ENCODE data around the gene MFAP3.
"Not testable (repeated sequence)": the region's sequence is repeated elsewhere in the genome, so short reads cannot be mapped to it uniquely, and the experiment has no call there.

Gene MFAP3

DNA sequence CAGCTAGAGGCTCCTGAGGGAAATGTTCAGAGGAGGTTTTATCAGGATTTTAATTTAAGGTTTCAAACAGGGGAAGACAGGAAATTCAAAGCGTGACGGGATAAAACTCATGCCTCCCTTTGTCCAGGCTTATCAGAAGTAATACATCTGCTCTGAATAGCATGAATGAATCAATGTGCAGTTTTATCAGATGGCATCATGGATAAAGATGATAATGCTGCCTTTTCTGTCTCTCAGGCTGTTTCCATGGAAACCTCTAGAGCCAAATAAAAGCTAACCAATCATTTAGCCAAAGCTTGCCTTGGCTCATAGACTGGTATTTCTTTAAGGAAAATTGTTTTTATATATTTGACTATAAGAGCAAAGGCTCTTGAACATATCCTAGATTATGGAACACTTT is 16.4 kb downstream of the MFAP3 start:
- no peak for FAIRE-seq

DNA sequence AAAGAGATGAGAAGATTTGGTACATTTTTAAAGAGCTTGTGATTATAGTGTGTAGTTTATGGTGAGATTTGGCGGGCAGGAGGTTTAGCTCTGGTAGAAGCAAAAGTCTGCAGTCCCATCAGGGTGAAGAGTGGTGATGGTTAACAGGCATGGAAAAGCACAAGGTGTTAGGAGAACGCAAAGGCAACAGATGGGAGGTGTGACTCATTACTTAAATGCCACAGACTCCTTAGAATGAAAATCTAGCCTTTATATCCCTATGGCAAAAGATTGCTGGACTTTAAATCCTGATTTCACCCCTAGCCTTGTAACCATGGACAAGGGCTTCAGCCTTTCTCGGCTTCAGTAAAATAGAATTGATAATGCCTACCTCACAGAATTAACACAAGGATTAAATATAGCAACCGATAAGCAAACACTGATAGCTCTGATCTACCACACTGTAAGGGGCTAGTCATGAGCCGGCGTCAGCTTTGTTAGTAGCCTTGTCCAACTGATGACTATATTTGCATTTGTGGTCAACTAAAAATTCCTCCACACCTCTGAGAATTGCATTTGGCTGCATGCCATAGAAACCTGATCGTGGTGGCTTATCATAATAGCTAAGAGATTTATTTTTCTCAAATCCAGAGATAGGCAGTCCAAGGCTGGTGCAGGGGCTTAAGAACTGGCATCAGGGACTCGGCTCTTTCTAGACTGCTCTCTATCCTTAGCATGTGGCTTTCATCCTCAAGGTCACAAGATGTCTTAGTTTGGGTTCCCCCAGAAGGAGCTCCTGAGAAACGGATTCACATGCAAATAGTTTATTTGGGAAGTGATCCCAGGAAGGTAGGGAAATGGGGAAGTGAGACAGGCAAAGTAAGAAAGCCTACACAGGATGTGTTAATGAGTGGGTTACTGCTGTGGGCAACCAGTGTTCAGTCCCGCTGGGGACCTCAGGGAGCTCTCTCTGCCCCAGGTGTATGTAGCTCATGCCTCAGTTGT is 19.6 kb downstream of the MFAP3 start:
- FAIRE-seq: no peak

DNA sequence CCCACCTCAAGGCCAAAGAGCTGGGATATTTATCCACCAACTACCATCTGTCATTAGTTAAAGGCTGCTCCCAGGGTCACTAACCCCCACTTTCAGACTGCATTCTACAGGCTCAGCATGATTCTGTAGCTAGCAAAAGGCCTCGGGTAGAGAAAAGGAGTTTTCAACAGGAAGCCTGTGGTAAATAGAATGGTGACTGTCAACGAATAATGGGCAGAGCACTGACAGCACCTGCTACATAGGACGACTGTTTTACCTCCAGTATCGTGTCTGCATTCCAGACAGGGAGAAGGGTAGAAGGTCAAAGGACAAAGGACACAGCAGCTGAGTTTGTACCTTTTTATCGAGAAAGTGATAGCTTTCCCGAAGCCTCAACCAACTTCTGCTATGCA is 20.3 kb downstream of the MFAP3 start:
- no peak for FAIRE-seq

DNA sequence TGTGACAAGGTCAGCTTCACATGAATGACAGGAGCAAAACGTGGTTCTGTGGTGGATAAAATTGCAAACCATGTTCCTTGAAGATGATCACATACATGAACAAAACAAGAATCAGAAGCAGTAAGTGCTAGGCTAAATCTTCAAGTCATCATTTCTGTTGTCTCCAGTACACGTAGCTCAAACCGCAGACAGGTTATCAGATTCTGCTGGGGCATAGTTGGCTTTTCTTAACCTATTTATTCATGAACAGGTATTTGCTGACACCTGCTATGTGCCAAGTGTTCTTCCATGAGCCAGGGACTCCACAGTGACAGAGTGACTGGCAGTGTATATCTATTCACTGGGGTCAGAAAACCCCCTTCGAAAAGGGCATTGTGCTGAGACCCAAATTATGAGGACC is 20.8 kb downstream of the MFAP3 start:
- FAIRE-seq: no peak

DNA sequence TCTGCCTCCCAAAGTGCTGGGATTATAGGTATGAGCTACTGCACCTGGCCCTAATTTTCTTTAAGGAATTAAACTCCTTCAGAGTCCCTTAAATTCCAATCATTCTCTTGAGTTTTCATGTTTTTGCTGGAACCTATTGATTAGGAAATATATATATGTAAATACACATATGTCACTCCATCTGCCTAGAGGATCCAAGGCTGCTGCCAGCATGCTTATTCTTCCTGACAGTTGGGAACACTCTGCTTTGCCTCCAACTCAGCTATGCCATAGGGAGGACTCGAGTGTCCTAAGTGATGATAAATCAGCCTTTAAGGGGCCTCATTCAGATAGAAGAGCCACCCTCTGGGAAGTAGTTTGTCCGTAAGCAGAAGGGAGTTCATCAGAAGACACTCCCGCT is 21.8 kb downstream of the MFAP3 start:
- no peak for FAIRE-seq

DNA sequence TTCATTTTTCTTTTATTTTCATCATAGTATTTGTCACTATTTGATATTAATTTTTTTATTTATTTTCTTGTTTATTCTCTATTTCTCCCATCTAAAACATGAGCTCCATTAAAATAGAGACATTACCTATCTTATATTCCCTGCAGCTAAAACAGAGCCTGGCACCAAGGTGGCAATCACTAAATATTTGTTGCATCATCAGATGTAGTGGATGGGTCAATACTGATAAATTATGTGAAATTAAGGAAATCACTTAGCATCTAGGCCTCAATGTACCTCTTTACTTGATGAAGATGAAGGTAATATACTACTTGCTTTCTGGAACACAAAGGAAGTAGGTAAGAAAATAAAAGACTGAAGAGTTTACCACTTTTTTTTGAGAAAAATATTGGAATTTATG is 24.6 kb downstream of the MFAP3 start:
- FAIRE-seq: no peak

DNA sequence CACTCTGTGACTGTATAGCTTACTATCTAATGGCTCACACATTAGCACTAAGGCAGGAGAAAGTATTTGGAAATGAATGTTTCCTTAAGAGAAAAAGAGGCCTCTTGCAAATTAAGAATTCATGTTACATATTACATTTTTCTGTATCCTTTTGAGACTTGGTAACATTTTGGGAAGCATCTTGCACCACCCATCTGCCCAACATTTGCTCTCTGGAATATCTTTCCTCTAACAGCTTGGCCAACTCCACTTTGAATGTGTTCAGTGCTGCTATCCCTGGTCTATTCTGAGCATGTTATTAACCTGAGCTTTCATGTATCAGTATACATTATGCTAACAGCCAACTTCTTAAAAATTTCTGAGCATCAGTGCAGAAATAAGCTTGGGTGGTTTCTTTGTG is 27.2 kb downstream of the MFAP3 start:
- no peak for FAIRE-seq

DNA sequence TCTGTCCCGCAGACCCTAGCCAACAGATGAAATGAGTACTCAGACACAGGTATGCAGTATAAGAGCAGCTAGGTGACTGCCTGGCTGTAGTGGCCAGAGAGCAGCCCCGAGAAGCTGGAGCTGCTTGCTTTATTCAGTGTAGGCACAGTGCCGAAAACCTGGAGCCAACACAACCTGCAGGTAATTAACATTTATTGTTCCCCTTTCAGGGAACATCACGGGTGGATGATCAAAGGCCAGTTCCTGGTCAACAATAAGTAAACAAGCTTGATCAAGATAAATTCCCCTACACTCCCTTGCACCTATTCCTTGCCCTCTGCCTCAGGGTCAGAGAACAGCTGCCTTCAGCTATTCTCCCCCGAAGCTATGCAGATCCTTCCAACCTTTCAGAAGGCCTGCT is 31.1 kb downstream of the MFAP3 start:
- not testable (repeated sequence) for FAIRE-seq

DNA sequence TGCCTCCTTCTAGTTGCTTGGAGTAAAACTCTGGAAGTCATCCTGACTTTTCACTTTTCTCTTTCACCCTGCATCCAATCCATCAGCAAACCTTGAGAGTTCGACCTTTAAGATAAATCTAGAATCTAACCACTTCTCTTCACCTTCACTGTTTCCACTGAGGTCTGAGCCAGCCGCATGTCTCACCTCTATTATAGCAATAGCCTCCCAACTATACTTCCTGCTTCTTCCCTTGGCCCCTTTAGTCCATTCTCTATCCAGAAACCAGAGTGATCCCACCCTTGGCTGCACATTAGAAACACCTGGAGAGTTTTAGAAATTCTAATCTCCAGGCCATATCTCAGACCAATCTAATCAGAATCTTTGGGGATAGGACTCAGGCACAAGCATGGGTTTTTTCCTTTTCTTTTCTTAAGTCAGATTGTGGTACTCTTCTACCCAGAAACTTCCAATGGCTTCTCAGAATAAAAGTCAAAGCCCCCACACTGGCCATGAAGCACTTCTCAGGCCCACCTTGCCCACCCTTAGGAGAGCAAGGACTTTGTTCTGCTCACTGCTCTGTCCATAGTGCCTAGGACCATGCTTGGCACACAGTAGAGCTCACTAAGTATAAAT is 33.1 kb downstream of the MFAP3 start:
- no peak for FAIRE-seq

DNA sequence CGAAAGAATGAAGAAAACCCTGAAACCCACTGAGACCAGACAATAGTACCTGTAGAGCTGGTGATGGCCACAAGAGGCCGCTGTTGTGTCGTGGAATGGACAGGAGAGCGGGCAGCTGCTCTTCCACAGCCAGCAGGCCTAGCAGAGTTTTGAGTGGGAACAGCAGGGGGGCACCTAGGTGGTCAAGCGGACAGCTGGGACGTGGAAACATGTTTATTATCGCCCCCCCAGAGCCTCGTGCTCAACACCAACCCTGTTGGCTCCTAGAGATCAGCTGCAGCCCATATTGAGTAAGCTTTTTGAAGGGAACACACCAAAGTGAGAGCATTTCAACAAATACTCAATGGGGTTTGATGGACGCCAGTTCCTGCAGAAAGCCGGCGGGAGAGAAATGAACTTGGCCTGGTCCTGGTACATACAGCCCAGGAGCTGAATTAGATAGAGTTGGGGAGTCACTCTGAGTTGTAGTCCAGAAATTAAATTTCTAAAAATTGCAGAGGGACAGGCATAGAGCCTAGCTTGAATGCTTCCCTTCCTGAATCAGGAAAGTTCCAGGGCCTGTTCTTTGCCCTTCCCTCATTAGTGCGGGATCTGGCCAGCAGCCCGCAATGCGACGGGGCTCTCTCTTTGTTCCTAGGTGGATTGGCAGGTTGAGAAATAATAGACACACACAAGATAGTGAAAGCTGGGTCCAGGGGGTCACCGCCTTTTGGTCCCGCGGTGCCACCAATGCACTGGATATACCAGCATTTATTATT is 33.8 kb downstream of the MFAP3 start:
- no peak for FAIRE-seq

DNA sequence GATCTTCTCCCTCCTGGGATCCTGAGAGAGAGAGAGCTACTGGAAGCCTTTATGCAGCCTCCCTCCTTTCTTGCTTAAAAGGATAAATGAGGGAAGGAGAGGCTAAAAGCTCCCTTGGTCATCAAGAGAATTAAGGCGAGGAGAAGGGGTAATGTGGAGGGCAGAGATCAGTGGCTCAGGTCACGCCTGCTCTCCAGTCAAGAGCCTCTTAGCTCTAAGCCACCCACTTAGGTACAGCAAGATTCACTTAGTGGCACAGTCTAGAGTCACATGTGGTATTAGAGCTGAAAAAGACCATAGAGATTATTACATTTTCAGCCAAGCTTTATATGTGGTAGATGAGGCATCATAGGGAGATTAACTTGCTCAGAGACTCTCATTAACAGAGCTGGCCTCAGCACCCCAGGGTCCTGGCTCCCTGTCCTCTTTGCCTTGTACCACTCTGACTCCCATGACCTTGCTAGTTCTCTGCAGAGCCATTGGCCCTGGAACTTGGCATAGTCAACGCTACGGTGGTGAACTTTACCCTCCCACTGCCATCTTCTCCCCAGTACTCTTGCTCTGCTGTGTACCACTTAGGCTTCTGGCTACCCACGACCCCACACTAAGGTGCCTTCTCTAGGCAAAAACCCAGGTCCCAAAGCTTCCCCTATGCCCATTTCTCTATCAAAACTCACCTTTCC is 37.6 kb downstream of the MFAP3 start:
- FAIRE-seq: no peak

DNA sequence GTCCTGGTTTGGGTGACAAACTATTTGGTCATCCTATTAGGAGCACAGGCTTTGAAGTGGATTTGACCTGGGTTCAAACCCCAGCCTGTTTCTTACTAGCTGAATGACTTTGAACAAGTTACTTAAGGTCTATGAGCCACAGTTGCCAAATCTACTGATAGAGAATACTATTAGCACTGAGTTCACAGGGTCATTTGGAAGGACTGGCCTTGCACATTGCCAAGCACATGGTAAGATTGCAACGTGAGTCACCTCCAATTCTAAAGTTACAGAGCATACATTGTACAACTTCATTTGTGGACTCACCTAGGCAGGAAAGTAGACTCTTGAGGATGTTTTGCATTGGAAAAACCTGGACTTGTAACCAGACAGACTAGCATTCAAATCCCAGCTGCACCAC is 38.9 kb downstream of the MFAP3 start:
- FAIRE-seq: no peak

DNA sequence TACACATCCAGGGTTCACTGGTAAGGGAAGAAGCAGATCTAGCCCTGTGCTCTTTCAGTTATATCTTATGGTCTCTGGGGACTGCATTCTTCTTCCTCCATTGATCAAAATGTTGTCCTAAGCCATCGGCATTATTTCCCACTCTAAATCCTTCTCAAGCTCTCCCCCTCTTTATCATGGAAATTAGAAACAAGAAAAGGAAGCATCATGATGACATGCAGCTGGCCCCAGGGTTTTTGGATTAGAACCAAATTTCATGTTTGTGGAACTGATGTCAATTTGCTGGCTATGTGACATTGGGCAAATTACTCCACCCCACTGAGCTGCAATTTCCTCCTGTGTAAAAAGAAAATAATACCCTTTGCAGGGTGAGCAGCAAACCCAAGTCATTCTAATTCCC is 39.5 kb downstream of the MFAP3 start:
- no peak for FAIRE-seq

DNA sequence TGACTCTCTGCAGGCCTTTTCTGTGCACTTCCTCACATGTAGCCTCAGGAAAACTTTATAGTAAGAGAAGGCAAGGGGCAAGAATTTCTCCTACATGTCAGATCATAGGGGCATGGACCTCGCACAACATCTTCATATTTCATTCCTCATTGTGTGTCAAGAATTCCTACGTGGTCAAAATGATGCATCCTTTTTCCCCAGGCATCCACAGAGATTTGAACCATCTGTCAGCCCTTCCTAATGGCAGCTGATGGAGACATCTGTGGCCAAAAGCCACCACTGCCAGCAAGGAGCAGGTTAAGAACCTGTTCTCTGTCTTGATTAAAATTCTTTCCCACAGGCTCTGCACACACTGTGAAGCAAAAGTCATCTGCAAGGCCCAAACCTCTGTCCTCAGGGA is 42.5 kb downstream of the MFAP3 start:
- FAIRE-seq: no peak

DNA sequence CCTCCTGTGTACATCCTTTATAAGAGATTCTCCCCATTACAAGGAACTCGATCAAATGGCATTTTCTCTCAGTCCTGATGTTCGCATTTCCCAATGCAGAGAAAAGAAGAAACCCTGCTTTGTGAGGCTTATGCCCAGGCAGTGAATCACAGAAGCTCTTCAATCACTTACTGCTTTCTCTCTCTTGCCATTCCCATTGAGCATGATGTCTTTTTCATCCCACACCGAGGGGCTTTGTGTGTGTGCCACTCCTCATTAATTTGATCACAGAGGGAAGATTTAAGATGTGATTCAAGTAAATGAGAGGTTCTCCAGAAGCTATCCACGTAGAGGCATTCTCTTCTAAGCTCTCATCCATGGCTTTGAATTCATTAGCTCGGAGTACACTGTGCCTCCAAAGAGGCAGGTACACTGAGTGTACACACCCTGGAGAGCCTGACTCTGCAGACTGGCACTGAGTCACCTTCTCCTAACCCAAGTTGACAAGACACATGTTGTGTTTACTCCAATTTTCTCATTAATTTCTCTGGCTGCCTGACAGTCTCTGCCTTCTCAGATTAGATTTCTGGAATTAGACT is 45.4 kb downstream of the MFAP3 start:
- no peak for FAIRE-seq

DNA sequence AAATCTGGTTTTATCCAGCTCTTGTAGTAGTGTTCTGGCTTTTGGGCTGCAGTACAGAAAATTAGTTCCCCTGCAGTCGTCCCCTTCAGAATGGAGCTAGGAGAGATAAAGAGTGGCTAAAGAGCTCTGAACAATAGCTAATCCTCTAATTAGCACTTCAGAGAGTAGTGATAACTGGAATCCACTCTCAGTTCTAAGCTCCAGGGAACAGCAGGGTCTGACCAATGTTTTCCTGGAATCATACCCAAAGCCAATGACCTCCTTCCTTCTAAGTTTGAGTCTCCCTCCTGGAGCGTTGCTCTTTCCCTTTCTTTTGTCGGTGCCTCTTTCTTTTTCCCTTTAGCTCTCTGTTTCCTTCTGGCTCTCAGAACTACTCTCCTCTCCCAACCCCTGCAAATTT is 47.4 kb downstream of the MFAP3 start:
- no peak for FAIRE-seq

DNA sequence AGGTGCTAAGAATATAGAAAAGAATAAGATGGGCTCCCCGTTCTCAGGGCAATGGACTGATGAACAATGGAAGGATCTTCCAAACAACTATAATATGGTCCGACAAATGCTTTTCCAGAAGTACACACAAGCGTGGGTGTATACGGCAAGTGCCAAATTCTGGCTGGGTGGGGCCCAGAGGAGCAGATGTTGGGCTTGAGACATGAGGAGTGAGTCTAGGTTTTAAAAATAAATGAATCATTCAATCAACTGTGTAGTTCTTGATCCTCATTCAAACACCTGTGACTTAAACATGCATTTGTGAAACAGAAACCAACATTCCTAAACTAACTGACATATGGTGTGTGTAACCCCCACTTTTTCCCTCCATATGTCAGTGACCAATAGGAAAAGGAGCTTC is 47.9 kb downstream of the MFAP3 start:
- FAIRE-seq: no peak

DNA sequence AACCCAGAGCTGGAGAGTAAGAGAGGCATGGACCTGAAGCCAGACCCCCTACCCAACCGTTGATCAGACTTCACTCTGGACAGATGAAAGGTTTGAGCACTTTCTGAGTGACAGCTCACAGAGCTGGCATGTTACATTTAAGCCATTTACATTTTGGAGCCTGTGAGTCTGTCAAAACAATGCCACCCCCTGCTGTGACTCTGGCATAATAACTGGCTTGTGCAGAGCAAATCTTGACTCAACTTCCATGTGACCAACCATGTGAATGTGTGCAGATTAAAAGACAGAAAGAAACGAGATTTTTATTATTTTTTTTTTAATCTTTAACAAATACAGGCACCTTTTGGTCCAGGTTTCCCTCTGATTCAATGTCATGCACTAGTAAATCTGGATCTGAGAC is 48.5 kb downstream of the MFAP3 start:
- FAIRE-seq: no peak

DNA sequence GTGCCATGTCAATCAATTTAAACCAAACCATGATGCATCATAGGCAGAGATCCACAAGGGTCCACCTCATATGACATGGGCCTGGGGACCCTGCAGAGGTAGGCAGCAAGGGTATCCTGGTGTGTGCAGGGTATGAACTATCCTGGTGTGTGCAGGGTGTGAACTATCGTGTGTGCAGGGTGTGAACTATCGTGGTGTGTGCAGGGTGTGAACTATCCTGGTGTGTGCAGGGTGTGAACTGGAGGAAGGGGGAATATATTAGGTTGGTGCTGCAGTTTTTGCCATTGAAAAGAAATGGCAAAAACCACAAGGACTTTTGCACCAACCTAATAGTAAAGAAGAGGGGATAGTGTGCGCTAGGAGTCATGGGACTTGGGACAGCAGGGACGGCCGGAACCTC is 50.0 kb downstream of the MFAP3 start:
- FAIRE-seq: no peak

DNA sequence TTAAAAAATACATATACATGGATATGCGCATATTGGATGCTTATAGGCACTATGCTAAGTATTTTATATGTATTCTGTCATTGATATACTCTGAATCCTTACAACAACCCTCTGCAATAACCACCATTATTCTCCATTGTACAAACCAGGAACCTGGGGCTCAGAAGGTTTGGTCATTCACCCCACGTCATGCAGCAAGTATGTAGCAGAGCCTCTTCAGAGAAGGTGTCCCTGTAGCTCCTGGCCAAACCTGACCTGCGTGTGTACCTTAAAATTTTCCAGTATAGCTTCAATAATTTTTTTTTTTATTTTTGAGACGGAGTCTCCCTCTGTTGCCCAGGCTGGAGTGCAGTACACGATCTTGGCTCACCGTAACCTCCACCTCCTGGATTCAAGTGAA is 51.9 kb downstream of the MFAP3 start:
- no peak for FAIRE-seq

DNA sequence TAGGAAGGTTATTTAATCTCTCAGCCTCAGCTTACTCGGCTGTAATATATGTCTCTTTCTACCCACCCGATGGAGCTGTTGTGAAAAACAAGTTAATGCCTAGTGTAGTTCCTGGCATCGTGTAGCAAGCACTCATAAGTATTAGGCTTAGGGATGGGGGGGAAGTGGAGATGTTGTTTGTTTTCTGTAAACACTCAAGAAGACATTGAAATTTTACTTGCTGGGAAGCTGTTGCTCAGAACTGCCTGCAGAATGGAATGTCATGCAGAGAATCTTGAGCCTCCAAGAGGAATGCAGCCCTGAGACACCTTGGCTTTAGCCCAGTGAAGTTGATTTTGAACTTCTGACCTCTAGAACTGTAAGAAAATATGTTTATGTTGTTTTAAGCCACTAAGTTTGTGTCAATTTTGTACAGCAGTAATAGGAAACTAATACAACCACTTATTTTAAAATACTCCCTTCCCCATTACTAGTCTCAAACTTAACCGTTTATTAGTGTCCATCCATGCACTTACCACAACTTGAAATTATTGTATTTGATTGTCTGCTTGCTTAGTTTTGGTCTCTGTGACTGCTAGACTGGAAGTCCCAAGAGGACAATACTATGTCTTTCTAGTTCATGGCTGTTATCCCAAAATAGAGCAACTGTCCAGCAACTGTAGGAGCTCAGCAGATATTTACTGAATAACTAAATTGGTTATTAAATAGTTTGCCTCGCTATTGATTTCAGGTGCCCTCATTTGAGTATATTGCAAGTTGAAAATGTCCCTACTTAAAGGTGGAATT is 53.8 kb downstream of the MFAP3 start:
- no peak for FAIRE-seq

DNA sequence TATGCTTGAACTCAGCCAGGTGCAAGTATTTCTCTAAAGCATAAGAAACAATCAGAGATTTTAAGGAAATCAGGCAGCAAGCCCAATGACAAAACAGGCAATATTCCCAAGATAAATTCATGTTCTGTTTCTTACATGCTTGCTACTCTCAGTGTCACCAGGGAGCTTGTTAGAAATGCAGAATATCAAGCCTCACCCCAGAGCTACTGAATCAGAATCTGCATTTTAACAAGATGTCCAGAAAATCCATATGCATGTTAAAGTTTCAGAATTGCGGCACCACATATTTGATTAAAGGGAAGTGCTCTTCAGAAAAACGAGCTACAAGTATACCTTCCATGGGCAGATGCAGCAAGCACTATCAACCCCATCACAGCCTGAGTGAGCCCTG is 54.4 kb downstream of the MFAP3 start:
- FAIRE-seq: no peak
